Measurements from ENCODE around the gene ROGDI.

DNA sequence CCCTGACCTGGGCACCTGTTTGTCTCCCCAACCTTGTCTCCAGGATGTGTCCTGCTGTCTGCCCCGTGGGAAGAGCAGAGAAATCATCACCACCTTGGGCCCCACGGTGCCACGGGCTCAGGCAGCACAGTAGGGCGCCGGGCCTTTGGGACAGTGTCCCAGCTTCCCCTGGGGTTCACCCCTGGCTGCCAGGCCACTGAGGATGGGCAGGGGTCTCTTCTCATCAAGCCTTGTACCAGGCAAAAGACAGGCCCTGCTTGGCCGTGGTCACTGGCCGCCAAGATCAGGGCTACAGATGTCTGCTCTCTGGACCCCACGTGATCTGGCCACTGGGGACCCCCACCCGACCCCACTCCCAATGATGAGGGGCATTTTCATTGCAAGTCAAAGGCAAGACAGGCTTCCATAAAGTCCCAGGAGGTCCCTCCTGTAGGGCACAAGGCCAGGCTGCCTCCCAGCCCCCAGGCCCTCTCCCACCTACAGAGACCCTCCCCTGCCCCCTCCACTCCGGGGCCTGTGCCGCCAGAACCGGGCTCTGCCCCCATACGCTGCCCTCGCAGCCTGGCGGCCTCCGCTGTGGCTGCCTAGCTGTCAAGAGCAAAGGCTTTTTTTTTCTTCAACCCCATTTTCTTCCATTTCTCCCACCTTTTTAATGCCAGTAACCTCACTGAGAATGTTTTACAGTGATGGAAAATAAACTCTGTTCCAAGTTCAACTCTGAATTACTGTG lies 53.6 kb downstream of the ROGDI start:
- TF ChIP-seq POLR2A (IDR thresholded peaks at IDR 0.05; ENCODE audit: low read length) (no peak), GATA1 (IDR thresholded peaks at IDR 0.05; ENCODE audit: low read depth, low read length) (no peak)

All from erythroblast (primary cell).